Cardiac muscle cell (in vitro differentiated cells and primary cell): Measurements from ENCODE around the gene IGLL1. TPM values are rescaled to one million over a fixed set of nuclear protein-coding genes. Genes with fewer than 3 reads are reported as not detected.
A peak's percentile ranks its signal among the peaks of the same experiment; 100 is the strongest.
"Not testable (repeated sequence)": the region's sequence is repeated elsewhere in the genome, so short reads cannot be mapped to it uniquely, and the experiment has no call there.

Experiments used
- DNase-seq, 2 donors: peaks; one replicate each; pipeline versions ENCODE4 v3.0.0 to v3.0.0-alpha.2; 2010 to 2017; ENCODE audit warnings: low read depth in 1 of 2, low spot score in 1 of 2
- H3K27ac ChIP-seq: fragments of 200-600 bp; sonication (generic); 2 replicates; pipeline ENCODE4 v1.5.1; 2016
- H3K27me3 ChIP-seq: fragments of 200-600 bp; sonication (generic); 2 replicates; pipeline ENCODE4 v1.6.0; 2016; ENCODE audit warnings: control low read depth
- H3K36me3 ChIP-seq: fragments of 200-600 bp; sonication (generic); 2 replicates; pipeline ENCODE4 v1.5.1; 2016; ENCODE audit warnings: control low read depth
- H3K4me1 ChIP-seq: fragments of 200-600 bp; sonication (generic); 2 replicates; pipeline ENCODE4 v1.8.1; 2017; ENCODE audit warnings: low read depth, mild to moderate bottlenecking, mixed run types
- H3K4me3 ChIP-seq: fragments of 200-600 bp; sonication (generic); 2 replicates; pipeline ENCODE4 v1.5.1; 2016; ENCODE audit warnings: mild to moderate bottlenecking
- H3K9me3 ChIP-seq: fragments of 200-600 bp; sonication (generic); 2 replicates; pipeline ENCODE4 v1.5.1; 2017; ENCODE audit warnings: low read depth, mild to moderate bottlenecking, control low read depth
- polyA plus RNA-seq: library from polyadenylated mRNA; unstranded; fragments of >200 nt; fragmentation: Nextera tagmentation; extraction: Ambion mirVana; gene quantifications from 2 replicates; pipeline ENCODE4 v1.2.1, GENCODE V29; 2016
- total RNA-seq: library from RNA; depleted of rRNA; stranded (reverse); fragments of >200 nt; gene quantifications from 2 replicates; pipeline ENCODE4 v1.2.3, GENCODE V29; 2016
- TF ChIP-seq, protein P1 (sequence below): IDR thresholded peaks from 2 replicates; pipeline ENCODE4 v1.5.1; 2012; ENCODE audit warnings: low read depth, mild to moderate bottlenecking, low read length

IGLL1 gene
- total and polyA plus RNA-seq, 2 experiments from 2014 or later = not detected

GRCh38 chr22:23537416-23537815, 42.7 kb downstream of the IGLL1 start:
- no peak overlapping the region for H3K4me3 ChIP-seq
- H3K36me3 ChIP-seq = no peaks in the 10 kb centered on the region
- TF ChIP-seq, protein P1, sequence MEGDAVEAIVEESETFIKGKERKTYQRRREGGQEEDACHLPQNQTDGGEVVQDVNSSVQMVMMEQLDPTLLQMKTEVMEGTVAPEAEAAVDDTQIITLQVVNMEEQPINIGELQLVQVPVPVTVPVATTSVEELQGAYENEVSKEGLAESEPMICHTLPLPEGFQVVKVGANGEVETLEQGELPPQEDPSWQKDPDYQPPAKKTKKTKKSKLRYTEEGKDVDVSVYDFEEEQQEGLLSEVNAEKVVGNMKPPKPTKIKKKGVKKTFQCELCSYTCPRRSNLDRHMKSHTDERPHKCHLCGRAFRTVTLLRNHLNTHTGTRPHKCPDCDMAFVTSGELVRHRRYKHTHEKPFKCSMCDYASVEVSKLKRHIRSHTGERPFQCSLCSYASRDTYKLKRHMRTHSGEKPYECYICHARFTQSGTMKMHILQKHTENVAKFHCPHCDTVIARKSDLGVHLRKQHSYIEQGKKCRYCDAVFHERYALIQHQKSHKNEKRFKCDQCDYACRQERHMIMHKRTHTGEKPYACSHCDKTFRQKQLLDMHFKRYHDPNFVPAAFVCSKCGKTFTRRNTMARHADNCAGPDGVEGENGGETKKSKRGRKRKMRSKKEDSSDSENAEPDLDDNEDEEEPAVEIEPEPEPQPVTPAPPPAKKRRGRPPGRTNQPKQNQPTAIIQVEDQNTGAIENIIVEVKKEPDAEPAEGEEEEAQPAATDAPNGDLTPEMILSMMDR = no peak
- H3K4me1 ChIP-seq = peaks cover 53% of the 10 kb centered on the region
- H3K27ac ChIP-seq = peak overlapping the region; percentile 95
- peak in 1 of 2 donors; percentile 61 for DNase-seq
- no peaks in the 10 kb centered on the region for H3K9me3 ChIP-seq
- no peaks in the 10 kb centered on the region for H3K27me3 ChIP-seq

DNA sequence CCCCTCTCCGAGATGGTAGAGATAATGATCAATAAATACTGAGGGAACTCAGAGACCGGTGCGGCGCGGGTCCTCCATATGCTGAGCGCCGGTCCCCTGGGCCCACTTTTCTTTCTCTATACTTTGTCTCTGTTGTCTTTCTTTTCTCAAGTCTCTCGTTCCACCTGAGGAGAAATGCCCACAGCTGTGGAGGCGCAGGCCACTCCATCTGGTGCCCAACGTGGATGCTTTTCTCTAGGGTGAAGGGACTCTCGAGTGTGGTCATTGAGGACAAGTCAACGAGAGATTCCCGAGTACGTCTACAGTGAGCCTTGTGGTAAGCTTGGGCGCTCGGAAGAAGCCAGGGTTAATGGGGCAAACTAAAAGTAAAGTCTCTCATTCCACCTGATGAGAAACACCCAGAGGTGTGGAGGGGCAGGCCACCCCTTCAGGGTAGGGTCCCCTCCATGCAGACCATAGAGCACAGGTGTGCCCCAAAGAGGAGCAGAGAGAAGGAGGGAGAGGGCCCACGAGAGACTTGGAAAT, 43.2 kb downstream of the IGLL1 start:
- Histone ChIP-seq H3K27ac (peak overlapping the region; percentile 95), H3K27me3 (no peaks in the 10 kb centered on the region), H3K4me3 (no peak overlapping the region), H3K9me3 (no peaks in the 10 kb centered on the region), H3K4me1 (peaks cover 56% of the 10 kb centered on the region), H3K36me3 (no peaks in the 10 kb centered on the region)
- no peak for DNase-seq
- TF ChIP-seq, protein P1 = no peak

GRCh38 chr22:23535790-23536661, 44.1 kb downstream of the IGLL1 start:
- H3K27ac ChIP-seq = peak overlapping the region; percentile 95
- not testable (repeated sequence) for DNase-seq

GRCh38 chr22:23534851-23535717, 45.0 kb downstream of the IGLL1 start:
- TF ChIP-seq, protein P1 = no peak
- peaks cover 56% of the 10 kb centered on the region for H3K4me1 ChIP-seq
- DNase-seq = no peak

More at GRCh38 chr22:23535790-23536661, 44.1 kb downstream of the IGLL1 start:
- H3K4me1 ChIP-seq = peaks cover 56% of the 10 kb centered on the region
- not testable (repeated sequence) for H3K4me3 ChIP-seq, H3K36me3 ChIP-seq, H3K9me3 ChIP-seq, H3K27me3 ChIP-seq

DNA sequence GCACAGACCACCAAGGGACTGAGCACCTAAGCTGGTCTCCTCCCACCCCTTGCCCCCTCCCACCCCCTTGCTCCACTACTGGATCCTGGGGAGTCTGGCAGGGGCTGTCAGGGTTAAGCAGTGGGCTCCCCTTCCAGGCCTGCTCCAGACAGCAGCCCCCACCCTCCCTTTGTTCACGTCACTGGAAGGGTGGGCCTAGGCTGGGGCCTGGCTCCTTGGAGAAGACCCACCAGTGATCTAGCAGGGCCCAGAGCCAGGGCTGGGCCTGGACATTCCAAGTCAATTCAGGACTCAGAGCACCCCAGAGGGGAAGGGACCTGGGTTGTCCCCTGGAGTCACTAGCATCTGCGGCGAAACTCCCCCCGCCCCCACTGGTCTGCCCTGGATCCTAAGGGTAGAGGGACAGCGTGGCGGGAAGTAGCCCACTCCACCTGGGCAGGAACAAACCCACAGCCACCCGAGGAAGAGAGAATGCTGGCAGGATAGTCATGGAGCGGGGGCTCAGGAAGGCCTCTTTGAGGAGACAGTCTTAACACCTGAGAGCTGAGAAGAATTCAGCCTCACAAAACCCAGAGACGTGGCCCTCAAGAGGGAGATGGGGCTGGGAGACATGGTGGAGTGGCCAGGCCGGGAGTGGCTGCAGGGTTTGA, 45.8 kb downstream of the IGLL1 start:
- Histone ChIP-seq H3K9me3 (no peaks in the 10 kb centered on the region), H3K27ac (peak overlapping the region; percentile 95)
- peak in 1 of 2 donors; percentile 51 for DNase-seq

More at GRCh38 chr22:23534851-23535717, 45.0 kb downstream of the IGLL1 start:
- Histone ChIP-seq H3K27ac (peak overlapping the region; percentile 95), H3K4me3 (no peak overlapping the region), H3K9me3 (no peaks in the 10 kb centered on the region), H3K27me3 (no peaks in the 10 kb centered on the region), H3K36me3 (no peaks in the 10 kb centered on the region)

More for the DNA sequence above, 45.8 kb downstream of the IGLL1 start:
- TF ChIP-seq, protein P1 = no peak
- Histone ChIP-seq H3K4me3 (no peak overlapping the region), H3K36me3 (no peaks in the 10 kb centered on the region), H3K4me1 (peaks cover 56% of the 10 kb centered on the region), H3K27me3 (no peaks in the 10 kb centered on the region)
